ENCODE data around the gene C6orf163.
"Not testable (repeated sequence)": the region's sequence is repeated elsewhere in the genome, so short reads cannot be mapped to it uniquely, and the experiment has no call there.

Gene C6orf163

GRCh38 chr6:87344731-87345130 lies at the start of gene C6orf163:
C6orf163 (plus strand) TSS chr6:87344813; CDS start chr6:87345100, 287 bp downstream.
- Histone ChIP-seq H3K27ac (no peak within 1 kb of the TSS), H3K36me3 (ENCODE audit: insufficient read depth) (no peaks in the 10 kb centered on the region), H3K9ac (no peak within 1 kb of the TSS), H3K4me2 (no peak within 1 kb of the TSS), H3K4me3 (IDR thresholded peaks at IDR 0.05; ENCODE audit: insufficient read depth, low read depth, low read length) (no peak within 1 kb of the TSS), H2AFZ (ENCODE audit: low read depth) (no peak within 1 kb of the TSS), H3K4me1 (ENCODE audit: low read depth, poor library complexity, severe bottlenecking) (no peaks in the 10 kb centered on the region), H4K20me1 (ENCODE audit: insufficient read depth) (no peaks in the 10 kb centered on the region), H3K27me3 (ENCODE audit: insufficient read depth, low read depth) (no peaks in the 10 kb centered on the region), H3K79me2 (ENCODE audit: insufficient read depth, low read depth) (no peaks in the 10 kb centered on the region)
- no peak for TF ChIP-seq CTCF (conservative IDR thresholded peaks at IDR 0.05; ENCODE audit: low read depth, low read length)

- H2AFZ ChIP-seq (ENCODE audit: low read depth) = no peak overlapping the region
Observed at GRCh38 chr6:87297119-87297518, 47.5 kb upstream of the C6orf163 start.

GRCh38 chr6:87301277-87301676 lies 43.3 kb upstream of the C6orf163 start:
- H3K27ac ChIP-seq; H2AFZ ChIP-seq (ENCODE audit: low read depth); H3K4me2 ChIP-seq; H3K9ac ChIP-seq; H3K36me3 ChIP-seq (ENCODE audit: insufficient read depth); H4K20me1 ChIP-seq (ENCODE audit: insufficient read depth); H3K4me1 ChIP-seq (ENCODE audit: low read depth, poor library complexity, severe bottlenecking); H3K4me3 ChIP-seq (IDR thresholded peaks at IDR 0.05; ENCODE audit: insufficient read depth, low read depth, low read length); H3K27me3 ChIP-seq (ENCODE audit: insufficient read depth, low read depth); H3K79me2 ChIP-seq (ENCODE audit: insufficient read depth, low read depth): not testable (repeated sequence)

More at GRCh38 chr6:87297119-87297518, 47.5 kb upstream of the C6orf163 start:
- no peaks in the 10 kb centered on the region for H3K4me1 ChIP-seq (ENCODE audit: low read depth, poor library complexity, severe bottlenecking)
- no peak overlapping the region for H3K4me3 ChIP-seq (IDR thresholded peaks at IDR 0.05; ENCODE audit: insufficient read depth, low read depth, low read length)
- no peak overlapping the region for H3K9ac ChIP-seq
- no peak for TF ChIP-seq CTCF (conservative IDR thresholded peaks at IDR 0.05; ENCODE audit: low read depth, low read length)
- H4K20me1 ChIP-seq (ENCODE audit: insufficient read depth) = no peaks in the 10 kb centered on the region
- H3K36me3 ChIP-seq (ENCODE audit: insufficient read depth) = no peaks in the 10 kb centered on the region
- no peak overlapping the region for H3K4me2 ChIP-seq
- no peak overlapping the region for H3K27ac ChIP-seq
- H3K27me3 ChIP-seq (ENCODE audit: insufficient read depth, low read depth) = no peaks in the 10 kb centered on the region
- no peaks in the 10 kb centered on the region for H3K79me2 ChIP-seq (ENCODE audit: insufficient read depth, low read depth)

- H3K27me3 ChIP-seq (ENCODE audit: insufficient read depth, low read depth) = no peaks in the 10 kb centered on the region
- no peak for TF ChIP-seq CTCF (conservative IDR thresholded peaks at IDR 0.05; ENCODE audit: low read depth, low read length)
- H3K36me3 ChIP-seq (ENCODE audit: insufficient read depth) = no peaks in the 10 kb centered on the region
- no peak overlapping the region for H3K9ac ChIP-seq
- H3K4me3 ChIP-seq (IDR thresholded peaks at IDR 0.05; ENCODE audit: insufficient read depth, low read depth, low read length) = no peak overlapping the region
- no peaks in the 10 kb centered on the region for H3K79me2 ChIP-seq (ENCODE audit: insufficient read depth, low read depth)
- H3K27ac ChIP-seq = no peak overlapping the region
- no peak overlapping the region for H3K4me2 ChIP-seq
- no peaks in the 10 kb centered on the region for H3K4me1 ChIP-seq (ENCODE audit: low read depth, poor library complexity, severe bottlenecking)
- H4K20me1 ChIP-seq (ENCODE audit: insufficient read depth) = no peaks in the 10 kb centered on the region
- no peak overlapping the region for H2AFZ ChIP-seq (ENCODE audit: low read depth)
Observed at GRCh38 chr6:87308970-87309369, 35.6 kb upstream of the C6orf163 start.

- Histone ChIP-seq H4K20me1 (ENCODE audit: insufficient read depth) (no peaks in the 10 kb centered on the region), H3K9ac (no peak overlapping the region), H3K27me3 (ENCODE audit: insufficient read depth, low read depth) (no peaks in the 10 kb centered on the region), H3K27ac (no peak overlapping the region), H3K4me1 (ENCODE audit: low read depth, poor library complexity, severe bottlenecking) (no peaks in the 10 kb centered on the region), H3K4me3 (IDR thresholded peaks at IDR 0.05; ENCODE audit: insufficient read depth, low read depth, low read length) (no peak overlapping the region), H3K4me2 (no peak overlapping the region), H3K79me2 (ENCODE audit: insufficient read depth, low read depth) (no peaks in the 10 kb centered on the region), H3K36me3 (ENCODE audit: insufficient read depth) (no peaks in the 10 kb centered on the region), H2AFZ (ENCODE audit: low read depth) (no peak overlapping the region)
- TF ChIP-seq CTCF (conservative IDR thresholded peaks at IDR 0.05; ENCODE audit: low read depth, low read length) = no peak
Observed at GRCh38 chr6:87312860-87313259, 31.8 kb upstream of the C6orf163 start.

Data from KMS-11 (cell line).